H1 (cell line): ENCODE measurements around the gene BCL3. TPM values are rescaled to one million over a fixed set of nuclear protein-coding genes. Genes with fewer than 3 reads are reported as not detected.

Experiments used
- CTCF ChIA-PET: fragments of 300-600 bp; sonication (Branson Sonifier 250); formaldehyde crosslinking; loops from one replicate; lab custom pipeline; 2021; ENCODE audit not compliant: partially characterized antibody; lab: Charles Lee
- POLR2A ChIA-PET: fragments of 300-600 bp; sonication (Branson Sonifier 250); formaldehyde crosslinking; loops from one replicate; lab custom pipeline; 2021; ENCODE audit warnings: inconsistent platforms; ENCODE audit not compliant: partially characterized antibody; lab: Charles Lee
- DNase-seq, 2 experiments: peaks; one replicate each; pipeline versions ENCODE4 v3.0.0 to v3.0.0-alpha.2; 2010 to 2022; ENCODE audit warnings: low spot score in 2 of 2, low read depth in 1 of 2, mixed read lengths in 1 of 2
- FAIRE-seq: peaks from 2 replicates; lab custom pipeline; 2011; peaks lifted over from hg19 to GRCh38; lab: Jason Lieb, UNC
- H2AFZ ChIP-seq: 2 replicates; pipeline ENCODE4 v1.8.1; 2012; ENCODE audit warnings: low read length, inconsistent platforms
- H2AK5ac ChIP-seq: 2 replicates; pipeline ENCODE4 v1.6.1; 2013; ENCODE audit warnings: low read depth, low read length
- H2BK120ac ChIP-seq: replicated peaks from 2 replicates; pipeline ENCODE3; 2013; ENCODE audit warnings: low read depth, low read length, inconsistent platforms
- H2BK12ac ChIP-seq: 2 replicates; pipeline ENCODE4 v1.6.1; 2013; ENCODE audit warnings: low read depth, low read length
- H2BK15ac ChIP-seq: 2 replicates; pipeline ENCODE4 v1.6.1; 2013; ENCODE audit warnings: low read length
- H2BK20ac ChIP-seq: 2 replicates; pipeline ENCODE4 v1.6.1; 2013; ENCODE audit warnings: low read length
- H2BK5ac ChIP-seq: 2 replicates; pipeline ENCODE4 v1.6.1; 2013; ENCODE audit warnings: low read depth, low read length
- H3K14ac ChIP-seq: 2 replicates; pipeline ENCODE4 v1.6.1; 2013; ENCODE audit warnings: inconsistent platforms; ENCODE audit not compliant: insufficient read length
- H3K18ac ChIP-seq: 2 replicates; pipeline ENCODE4 v1.6.1; 2013; ENCODE audit warnings: low read length; ENCODE audit errors: extremely low read depth
- H3K23ac ChIP-seq: 2 replicates; pipeline ENCODE4 v1.6.1; 2013; ENCODE audit warnings: inconsistent platforms; ENCODE audit not compliant: insufficient read length
- H3K23me2 ChIP-seq: 2 replicates; pipeline ENCODE4 v1.6.1; 2013; ENCODE audit warnings: low read depth, low read length
- H3K27ac ChIP-seq: 2 replicates; pipeline ENCODE4 v1.6.1; 2011; ENCODE audit warnings: low read depth, low read length, inconsistent platforms
- H3K27me3 ChIP-seq, 4 experiments: replicated peaks in 1 of 4; 1 replicate in 1 of 4; 2 replicates in 3 of 4; pipeline versions ENCODE4 v1.6.1 to v1.8.1; 2011 to 2013; ENCODE audit warnings: low read length in 3 of 4, mild to moderate bottlenecking in 3 of 4, inconsistent platforms in 2 of 4, mixed read lengths in 2 of 4, moderate library complexity in 1 of 4; ENCODE audit not compliant: control insufficient read depth in 3 of 4, insufficient read depth in 3 of 4; ENCODE audit errors: extremely low read depth in 1 of 4
- H3K36me3 ChIP-seq, 4 experiments: 2 replicates each; pipeline versions ENCODE4 v1.6.1 to v1.8.1; 2011 to 2013; ENCODE audit warnings: mild to moderate bottlenecking in 4 of 4, low read length in 3 of 4, moderate library complexity in 2 of 4, control low read depth in 1 of 4, inconsistent platforms in 1 of 4; ENCODE audit not compliant: insufficient read depth in 4 of 4, control insufficient read depth in 2 of 4
- H3K4ac ChIP-seq: replicated peaks from 2 replicates; pipeline ENCODE3; 2013; ENCODE audit warnings: low read length, low read depth, mixed read lengths, inconsistent platforms; ENCODE audit not compliant: insufficient read length
- H3K4me1 ChIP-seq, 4 experiments: replicated peaks in 1 of 4; 1 replicate in 1 of 4; 2 replicates in 3 of 4; pipeline versions ENCODE4 v1.6.1 to v1.8.1; 2011 to 2013; ENCODE audit warnings: low read length in 3 of 4, inconsistent platforms in 2 of 4, mixed read lengths in 1 of 4; ENCODE audit not compliant: insufficient read depth in 4 of 4, control insufficient read depth in 3 of 4
- H3K4me2 ChIP-seq, 2 experiments: 2 replicates each; pipeline versions ENCODE4 v1.6.1 to v1.8.1; 2011 to 2013; ENCODE audit warnings: low read depth in 2 of 2, low read length in 2 of 2, control low read depth in 1 of 2, inconsistent platforms in 1 of 2, mild to moderate bottlenecking in 1 of 2; ENCODE audit not compliant: insufficient read depth in 1 of 2
- H3K4me3 ChIP-seq, 4 experiments: fragments of 200-600, 300-600 bp in 1 of 4; sonication (generic), shearing (Covaris generic), sonication (Bioruptor Twin) in 1 of 4; 2 replicates each; pipeline versions ENCODE4 v1.5.1 to v1.8.1; 2011 to 2016; ENCODE audit warnings: low read length in 4 of 4, low read depth in 3 of 4, control low read depth in 2 of 4, inconsistent platforms in 2 of 4, mild to moderate bottlenecking in 2 of 4, mixed read lengths in 1 of 4, moderate library complexity in 1 of 4; ENCODE audit not compliant: insufficient read depth in 2 of 4; ENCODE audit errors: extremely low read depth in 1 of 4
- H3K56ac ChIP-seq: replicated peaks from 2 replicates; pipeline ENCODE3; 2013; ENCODE audit warnings: low read depth, mild to moderate bottlenecking, mixed read lengths, low read length, inconsistent platforms; ENCODE audit not compliant: insufficient read length
- H3K79me1 ChIP-seq: 2 replicates; pipeline ENCODE4 v1.6.1; 2013; ENCODE audit warnings: low read depth, low read length, control low read depth
- H3K79me2 ChIP-seq, 2 experiments: 2 replicates each; pipeline versions ENCODE4 v1.6.1 to v1.8.1; 2012 to 2013; ENCODE audit warnings: low read length in 2 of 2, mild to moderate bottlenecking in 2 of 2, inconsistent platforms in 1 of 2; ENCODE audit not compliant: insufficient read depth in 2 of 2, control insufficient read depth in 1 of 2
- H3K9ac ChIP-seq, 4 experiments: replicated peaks in 1 of 4; 1 replicate in 1 of 4; 2 replicates in 3 of 4; pipeline versions ENCODE4 v1.6.1 to v1.8.1; 2011 to 2013; ENCODE audit warnings: low read depth in 3 of 4, low read length in 3 of 4, control low read depth in 2 of 4, mild to moderate bottlenecking in 2 of 4, moderate library complexity in 2 of 4, inconsistent platforms in 1 of 4; ENCODE audit errors: extremely low read depth in 1 of 4
- H3K9me3 ChIP-seq, 2 experiments: 2 replicates each; pipeline versions ENCODE4 v1.6.1 to v1.8.1; 2012 to 2013; ENCODE audit warnings: mild to moderate bottlenecking in 2 of 2, moderate library complexity in 2 of 2, control low read depth in 1 of 2, inconsistent platforms in 1 of 2, low read depth in 1 of 2, low read length in 1 of 2, mixed read lengths in 1 of 2; ENCODE audit not compliant: insufficient read depth in 2 of 2
- H4K20me1 ChIP-seq, 2 experiments: replicated peaks in 1 of 2; 2 replicates each; pipeline versions ENCODE3 to v1.8.1; 2011 to 2013; ENCODE audit warnings: inconsistent platforms in 2 of 2, low read length in 2 of 2, mild to moderate bottlenecking in 1 of 2; ENCODE audit not compliant: insufficient read depth in 2 of 2, control insufficient read depth in 1 of 2
- H4K5ac ChIP-seq: 2 replicates; pipeline ENCODE4 v1.6.1; 2013; ENCODE audit warnings: low read length, low read depth, mixed read lengths, inconsistent platforms; ENCODE audit not compliant: insufficient read length
- H4K8ac ChIP-seq: 2 replicates; pipeline ENCODE4 v1.8.0; 2013; ENCODE audit warnings: mild to moderate bottlenecking, moderate library complexity, low read length, inconsistent platforms; ENCODE audit not compliant: insufficient read depth; ENCODE audit errors: extremely low read depth
- H4K91ac ChIP-seq: replicated peaks from 2 replicates; pipeline ENCODE3; 2013; ENCODE audit warnings: low read length, mixed read lengths, inconsistent platforms; ENCODE audit not compliant: insufficient read length
- BACH1 ChIP-seq: IDR thresholded peaks from 2 replicates; pipeline ENCODE4 v1.6.1; 2012; ENCODE audit warnings: low read length, improper control_type of control experiment
- BRCA1 ChIP-seq: IDR thresholded peaks from 2 replicates; pipeline ENCODE4 v1.6.1; 2012; ENCODE audit warnings: low read depth, low read length, improper control_type of control experiment
- CBX5 ChIP-seq: fragments of 300-800, 300-1000 bp; sonication (generic); IDR thresholded peaks from 2 replicates; pipeline ENCODE4 v1.7.1; 2016; ENCODE audit warnings: antibody characterized with exemption, low read length, low read depth
- CREB1 ChIP-seq: IDR thresholded peaks from 2 replicates; pipeline ENCODE4 v1.6.1; 2012; ENCODE audit warnings: inconsistent platforms
- CTBP2 ChIP-seq: IDR thresholded peaks from 2 replicates; pipeline ENCODE4 v1.7.0; 2011; ENCODE audit warnings: borderline replicate concordance, mild to moderate bottlenecking, moderate library complexity, mixed read lengths, low read length; ENCODE audit not compliant: insufficient read depth, insufficient read length
- KDM1A ChIP-seq: fragments of 200-600, 300-600 bp; sonication (generic); IDR thresholded peaks from 2 replicates; pipeline ENCODE4 v1.7.1; 2016; ENCODE audit warnings: mild to moderate bottlenecking, low read length, borderline replicate concordance
- SP4 ChIP-seq: IDR thresholded peaks from 2 replicates; pipeline ENCODE4 v1.6.1; 2012; ENCODE audit warnings: low read length, inconsistent platforms
- SRF ChIP-seq: IDR thresholded peaks from 2 replicates; pipeline ENCODE4 v1.6.1; 2011; ENCODE audit warnings: mild to moderate bottlenecking, low read depth, low read length, moderate library complexity
- TAF1 ChIP-seq: IDR thresholded peaks from 2 replicates; pipeline ENCODE4 v1.6.1; 2011; ENCODE audit warnings: mild to moderate bottlenecking, low read depth, low read length
- YY1 ChIP-seq: IDR thresholded peaks from 2 replicates; pipeline ENCODE4 v1.6.1; 2011; ENCODE audit warnings: low read depth, mild to moderate bottlenecking, low read length
- WGBS, 2 experiments: shearing (Covaris generic) in 1 of 2; methylation state at CpG; one replicate each; pipeline versions ENCODE4 v1.1.6 to v1.1.7; 2013 to 2015; ENCODE audit warnings: low lambda C conversion rate in 2 of 2, mixed read lengths in 2 of 2, inconsistent platforms in 1 of 2, low coverage in 1 of 2, missing lambda C conversion rate in 1 of 2; ENCODE audit not compliant: insufficient replicate concordance in 2 of 2, insufficient coverage in 1 of 2, insufficient read length in 1 of 2; ENCODE audit errors: extremely low coverage in 1 of 2, missing lambda C conversion rate in 1 of 2; 5-methylcytosine and 5-hydroxymethylcytosine counted together
- polyA plus RNA-seq, 7 experiments: library from polyadenylated mRNA; depleted of rRNA in 3 of 7; stranded (reverse) in 5 of 7; unstranded in 2 of 7; fragments of >200 nt in 5 of 7; fragments of 200-250 nt in 2 of 7; gene quantifications; 1 replicate in 5 of 7; 2 replicates in 1 of 7; 4 replicates in 1 of 7; pipeline versions ENCODE4 v1.2.1 to v1.2.3, GENCODE V29; 2011 to 2013; ENCODE audit warnings: missing spikeins in 2 of 7, mixed read lengths in 2 of 7
- total RNA-seq: library from RNA; stranded (reverse); fragmentation: NEBNext Ultra II Directional; extraction: Animal tissue kit (Norgen Biotek cat#: 25700); gene quantifications from 2 replicates; pipeline ENCODE4 v1.2.1, GENCODE V29; 2021

Gene BCL3
- total and polyA plus RNA-seq, 2 of the 8 experiments (the other 6 are each of a cell fraction or from before 2014, with no cell fraction given) = 0.88 to 2.4 TPM

DNA sequence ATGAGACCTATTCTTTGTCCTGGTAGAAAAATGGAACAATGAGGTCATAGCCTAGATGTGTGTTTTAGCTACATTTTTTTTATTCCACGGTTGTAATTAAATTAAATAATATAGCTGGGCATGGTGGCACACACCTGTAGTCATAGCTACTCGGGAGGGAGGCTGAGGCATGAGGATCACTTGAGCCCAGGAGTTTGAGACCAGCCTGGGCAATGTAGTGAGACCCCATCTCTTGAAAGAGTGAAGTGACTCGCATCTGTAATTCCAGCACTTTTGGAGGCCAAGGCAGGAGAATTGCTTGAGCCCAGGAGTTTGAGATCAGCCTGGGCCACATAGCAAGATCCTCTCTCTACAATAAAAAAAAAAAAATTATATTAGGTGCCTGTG is 17.4 kb downstream of the BCL3 start:
- POLR2A ChIA-PET = interaction anchor here (0.6 to 2.0 kb wide), 3 partner anchors 21 to 871 kb away, joined by 3 to 5 read pairs (median 4); no protein-coding TSS in a partner anchor
- H3K4me1 ChIP-seq = peaks cover 0 to 2% (median under 1%) of the 10 kb centered on the region in 4 experiments; a peak in 2 of 7 replicates
- TF ChIP-seq BRCA1 = no peak
- TF ChIP-seq CTBP2 = no peak
- no peak for TF ChIP-seq CREB1
- no peak for TF ChIP-seq CBX5
- no peak for TF ChIP-seq TAF1
- TF ChIP-seq SRF = no peak
- no peak for TF ChIP-seq SP4
- TF ChIP-seq KDM1A = no peak
- no peak for TF ChIP-seq BACH1
- TF ChIP-seq YY1 = no peak

More for the DNA sequence above, 17.4 kb downstream of the BCL3 start:
- Histone ChIP-seq H4K91ac (no peak overlapping the region), H2BK20ac (no peak overlapping the region), H4K20me1 (no peaks in the 10 kb centered on the region), H4K8ac (no peak overlapping the region), H3K9me3 (peaks cover 0 to 6% of the 10 kb centered on the region in 2 experiments; a peak in 2 of 4 replicates), H2AK5ac (no peak overlapping the region), H3K4me2 (no peak overlapping the region), H2BK120ac (no peak overlapping the region), H3K56ac (no peak overlapping the region), H2BK5ac (no peak overlapping the region), H3K23ac (no peak overlapping the region), H4K5ac (no peak overlapping the region), H3K23me2 (no peaks in the 10 kb centered on the region), H3K14ac (no peak overlapping the region), H3K18ac (no peak overlapping the region), H3K4me3 (no peak overlapping the region), H3K79me1 (no peaks in the 10 kb centered on the region), H2AFZ (no peak overlapping the region), H2BK12ac (no peak overlapping the region), H2BK15ac (no peak overlapping the region), H3K36me3 (no peaks in the 10 kb centered on the region), H3K27ac (no peak overlapping the region), H3K27me3 (peaks cover 0 to 2% (median 0%) of the 10 kb centered on the region in 4 experiments; a peak in 2 of 7 replicates), H3K9ac (no peak overlapping the region), H3K4ac (no peak overlapping the region), H3K79me2 (no peaks in the 10 kb centered on the region)
- WGBS, 2 experiments = 92% methylated on average over 3 of the region's 3 CpGs; no CpG with 5 or more reads in 1 of the 2 experiments
- FAIRE-seq = no peak
- DNase-seq = no peak
- CTCF ChIA-PET = interaction anchor here (0.6 to 16.4 kb wide), 10 partner anchors 9 to 113 kb away, joined by 3 to 468 read pairs (median 3); no protein-coding TSS in a partner anchor
